Kidney epithelial cell (primary cell): ENCODE results near the gene ASB6. TPM values are rescaled to one million over a fixed set of nuclear protein-coding genes. Genes with fewer than 3 reads are reported as not detected.

Experiments
- DNase-seq: peaks from one replicate; pipeline ENCODE4 v3.0.0-alpha.2; 2010; ENCODE audit warnings: low read depth
- H3K27me3 ChIP-seq: 2 replicates; pipeline ENCODE4 v1.6.0; 2011; ENCODE audit warnings: low read length; ENCODE audit not compliant: control insufficient read depth, insufficient read depth
- H3K36me3 ChIP-seq: 2 replicates; pipeline ENCODE4 v1.5.1; 2011; ENCODE audit warnings: low read length; ENCODE audit not compliant: control insufficient read depth, insufficient read depth
- H3K4me3 ChIP-seq: 2 replicates; pipeline ENCODE4 v1.5.1; 2011; ENCODE audit warnings: low read depth, mild to moderate bottlenecking, control low read depth, low read length
- CTCF ChIP-seq: IDR thresholded peaks from 2 replicates; pipeline ENCODE4 v1.5.1; 2011; ENCODE audit warnings: mild to moderate bottlenecking, moderate library complexity, low read length, control low read depth, inconsistent platforms; ENCODE audit not compliant: insufficient read depth, poor library complexity, severe bottlenecking
- total RNA-seq: library from RNA; depleted of rRNA; stranded (reverse); fragments of >200 nt; gene quantifications from 2 replicates; pipeline ENCODE4 v1.2.3, GENCODE V29; 2015

The ASB6 gene
- total RNA-seq, 1 donor from 2014 or later = 27.0 TPM

- Histone ChIP-seq H3K36me3 (no peaks in the 10 kb centered on the region), H3K4me3 (no peak overlapping the region), H3K27me3 (peaks cover 6% of the 10 kb centered on the region)
- no peak for TF ChIP-seq CTCF
- DNase-seq = peak; percentile 49
Observed at GRCh38 chr9:129685220-129685932, 43.4 kb upstream of the ASB6 start.

- H3K36me3 ChIP-seq = no peaks in the 10 kb centered on the region
- H3K4me3 ChIP-seq = no peak overlapping the region
- peaks cover 26% of the 10 kb centered on the region for H3K27me3 ChIP-seq
- no peak for TF ChIP-seq CTCF
- no peak for DNase-seq
Observed at GRCh38 chr9:129682381-129682780, 40.4 kb upstream of the ASB6 start.

DNA sequence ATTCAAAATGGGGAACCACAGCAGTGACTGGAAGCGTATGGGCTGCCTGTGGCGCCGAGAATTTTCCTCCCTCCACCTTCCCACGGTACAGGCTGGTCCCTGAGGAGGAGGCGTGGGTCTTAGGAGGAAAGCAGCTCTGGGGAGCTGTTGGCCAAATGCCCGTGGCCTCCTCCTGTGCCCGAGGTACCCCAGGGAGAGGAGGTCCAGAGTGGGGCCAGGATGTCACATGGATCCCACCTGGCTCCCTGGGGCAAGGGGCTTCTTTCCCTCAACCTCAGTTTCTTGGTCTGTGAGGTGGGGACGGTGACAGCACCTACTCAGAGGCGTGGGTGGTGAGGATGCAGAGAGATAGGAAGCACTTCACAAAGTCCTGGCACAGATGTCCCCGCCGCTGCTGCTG, 40.0 kb upstream of the ASB6 start:
- no peaks in the 10 kb centered on the region for H3K36me3 ChIP-seq
- H3K4me3 ChIP-seq = no peak overlapping the region
- no peak for TF ChIP-seq CTCF
- no peak for DNase-seq
- H3K27me3 ChIP-seq = peaks cover 30% of the 10 kb centered on the region

- DNase-seq = no peak
- Histone ChIP-seq H3K36me3 (no peaks in the 10 kb centered on the region), H3K4me3 (no peak overlapping the region), H3K27me3 (peaks cover 54% of the 10 kb centered on the region)
- TF ChIP-seq CTCF = no peak
Observed at GRCh38 chr9:129679537-129679936, 37.6 kb upstream of the ASB6 start.

- no peak overlapping the region for H3K4me3 ChIP-seq
- no peaks in the 10 kb centered on the region for H3K36me3 ChIP-seq
- DNase-seq = no peak
- no peak for TF ChIP-seq CTCF
- H3K27me3 ChIP-seq = peaks cover 60% of the 10 kb centered on the region
Observed at GRCh38 chr9:129678844-129679243, 36.9 kb upstream of the ASB6 start.

DNA sequence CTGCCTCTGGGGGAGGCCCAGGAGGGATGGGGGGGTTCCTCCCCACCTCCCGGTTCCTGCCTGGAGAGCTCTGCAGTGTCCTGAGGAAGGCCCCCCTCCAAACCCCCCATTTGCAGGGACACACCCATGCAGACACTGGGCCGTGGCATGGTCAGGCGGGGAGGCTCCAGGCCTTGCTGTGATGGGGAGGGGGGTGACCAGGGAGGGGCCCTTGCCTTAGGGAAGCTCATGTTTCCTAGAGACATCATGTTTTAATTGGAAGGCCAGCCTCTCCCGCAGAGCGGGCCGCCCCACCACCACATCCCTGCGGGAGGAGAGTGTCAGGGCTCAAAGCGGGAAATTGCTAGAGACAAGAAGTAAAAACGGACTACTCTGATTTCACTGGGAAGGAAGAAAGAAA, 35.5 kb upstream of the ASB6 start:
- no peak for DNase-seq
- Histone ChIP-seq H3K36me3 (no peaks in the 10 kb centered on the region), H3K4me3 (no peak overlapping the region), H3K27me3 (peaks cover 66% of the 10 kb centered on the region)
- TF ChIP-seq CTCF = no peak
